ENCODE data around the gene RRP8. TPM values are rescaled to one million over a fixed set of nuclear protein-coding genes. Genes with fewer than 3 reads are reported as not detected.

RRP8 gene
- total RNA-seq, 1 experiment from 2014 or later, result 10.1 TPM

DNA sequence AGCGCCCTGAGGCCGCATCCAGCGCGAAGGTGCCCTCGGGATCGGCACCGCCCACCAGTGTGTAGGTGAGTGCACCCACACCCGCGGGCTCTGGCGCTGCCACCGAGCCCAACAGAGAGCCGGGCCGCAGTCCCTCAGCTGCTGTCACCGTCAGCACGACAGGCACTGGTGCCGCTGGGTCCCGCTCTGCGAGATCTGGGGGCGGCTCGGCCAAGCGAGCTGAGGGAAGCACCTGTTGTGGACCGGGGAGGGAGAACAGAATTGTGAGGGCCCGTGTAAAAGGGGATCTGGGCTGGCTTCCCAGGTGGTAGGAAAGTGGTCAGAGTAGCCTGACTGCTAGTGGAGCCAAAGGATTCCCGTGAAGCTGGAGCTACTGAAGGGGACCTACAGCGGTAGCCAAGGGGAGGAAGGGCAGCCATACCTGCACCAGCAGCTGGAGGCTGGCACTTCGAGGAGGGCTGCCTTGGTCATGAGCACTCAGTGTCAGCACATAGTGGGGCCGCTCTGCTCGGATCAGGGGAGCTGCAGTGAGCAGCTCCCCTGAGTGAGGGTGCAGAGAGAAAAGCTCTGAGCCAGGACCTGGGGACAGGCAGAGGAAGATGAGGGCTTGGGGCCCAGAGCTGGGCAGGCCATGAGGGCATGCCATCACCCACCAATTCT is 27.3 kb upstream of the RRP8 start:
- Histone ChIP-seq H2AFZ (no peak overlapping the region), H3F3A (ENCODE audit: insufficient read depth, low read depth) (no peaks in the 10 kb centered on the region), H3K4me2 (no peak overlapping the region), H4K20me1 (ENCODE audit: insufficient read depth) (no peaks in the 10 kb centered on the region), H3K9me2 (ENCODE audit: insufficient read depth) (no peaks in the 10 kb centered on the region), H3K9me3 (ENCODE audit: insufficient read depth, low read depth) (no peaks in the 10 kb centered on the region), H3K27ac (no peak overlapping the region), H3K36me3 (ENCODE audit: low read depth) (no peaks in the 10 kb centered on the region), H3K27me3 (ENCODE audit: insufficient read depth, low read depth) (no peaks in the 10 kb centered on the region), H3K4me1 (replicated peaks; ENCODE audit: insufficient read depth) (no peaks in the 10 kb centered on the region), H3K4me3 (no peak overlapping the region), H3K79me2 (ENCODE audit: low read depth) (no peaks in the 10 kb centered on the region)
- ChIA-PET CTCF (no interaction called here), POLR2A (ENCODE audit: unreplicated experiment) (no interaction called here)
- intact Hi-C loops (cut with micrococcal nuclease; ENCODE audit: unreplicated experiment), result no loop called here
- DNase-seq, result no peak
- TF ChIP-seq EZH2 (IDR thresholded peaks at IDR 0.05; ENCODE audit: low read depth), result no peak
- TF ChIP-seq, protein P1, sequence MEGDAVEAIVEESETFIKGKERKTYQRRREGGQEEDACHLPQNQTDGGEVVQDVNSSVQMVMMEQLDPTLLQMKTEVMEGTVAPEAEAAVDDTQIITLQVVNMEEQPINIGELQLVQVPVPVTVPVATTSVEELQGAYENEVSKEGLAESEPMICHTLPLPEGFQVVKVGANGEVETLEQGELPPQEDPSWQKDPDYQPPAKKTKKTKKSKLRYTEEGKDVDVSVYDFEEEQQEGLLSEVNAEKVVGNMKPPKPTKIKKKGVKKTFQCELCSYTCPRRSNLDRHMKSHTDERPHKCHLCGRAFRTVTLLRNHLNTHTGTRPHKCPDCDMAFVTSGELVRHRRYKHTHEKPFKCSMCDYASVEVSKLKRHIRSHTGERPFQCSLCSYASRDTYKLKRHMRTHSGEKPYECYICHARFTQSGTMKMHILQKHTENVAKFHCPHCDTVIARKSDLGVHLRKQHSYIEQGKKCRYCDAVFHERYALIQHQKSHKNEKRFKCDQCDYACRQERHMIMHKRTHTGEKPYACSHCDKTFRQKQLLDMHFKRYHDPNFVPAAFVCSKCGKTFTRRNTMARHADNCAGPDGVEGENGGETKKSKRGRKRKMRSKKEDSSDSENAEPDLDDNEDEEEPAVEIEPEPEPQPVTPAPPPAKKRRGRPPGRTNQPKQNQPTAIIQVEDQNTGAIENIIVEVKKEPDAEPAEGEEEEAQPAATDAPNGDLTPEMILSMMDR (conservative IDR thresholded peaks at IDR 0.05), result no peak
- BruUV-seq (replicated peaks), result no TSS peak

DNA sequence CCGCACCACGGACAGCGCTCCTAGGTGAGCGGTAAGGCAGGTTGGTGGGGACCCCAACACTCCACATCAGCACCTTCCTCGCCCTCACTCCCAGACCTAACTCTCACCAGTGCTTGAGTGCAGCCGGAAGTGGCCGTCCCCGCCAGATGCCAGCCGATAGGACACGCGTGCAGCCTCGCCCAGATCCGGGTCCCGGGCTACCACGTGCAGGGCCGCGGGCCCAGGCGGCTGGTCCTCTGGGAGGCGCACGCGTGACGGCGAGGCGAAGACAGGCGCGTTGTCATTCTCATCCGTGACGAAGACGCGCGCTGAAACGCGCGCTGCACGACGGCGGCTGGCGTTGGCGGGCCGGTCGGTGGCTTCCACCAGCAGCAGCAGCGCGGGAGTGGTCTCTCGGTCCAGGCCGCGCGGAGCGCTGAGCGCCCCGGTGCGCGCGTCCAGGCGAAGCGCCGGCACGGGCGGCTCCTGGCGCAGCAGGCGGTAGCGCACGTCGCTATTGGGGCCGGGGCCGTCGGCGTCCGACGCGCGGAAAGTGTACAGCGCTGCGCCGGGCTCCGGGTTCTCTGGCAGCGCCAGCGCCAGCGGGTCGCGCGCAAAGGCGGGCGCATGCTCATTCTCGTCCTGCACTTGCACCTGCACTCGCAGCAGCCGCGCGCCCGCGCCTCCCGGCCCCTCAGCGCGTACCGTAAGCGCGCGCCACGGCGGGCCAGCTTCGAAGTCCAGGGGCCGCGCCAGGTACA is 26.6 kb upstream of the RRP8 start:
- Histone ChIP-seq H4K20me1 (ENCODE audit: insufficient read depth) (no peaks in the 10 kb centered on the region), H3K27ac (no peak overlapping the region), H3K4me3 (no peak overlapping the region), H3K79me2 (ENCODE audit: low read depth) (no peaks in the 10 kb centered on the region), H3F3A (ENCODE audit: insufficient read depth, low read depth) (no peaks in the 10 kb centered on the region), H3K27me3 (ENCODE audit: insufficient read depth, low read depth) (no peaks in the 10 kb centered on the region), H2AFZ (no peak overlapping the region), H3K9me3 (ENCODE audit: insufficient read depth, low read depth) (no peaks in the 10 kb centered on the region), H3K9me2 (ENCODE audit: insufficient read depth) (no peaks in the 10 kb centered on the region), H3K4me1 (replicated peaks; ENCODE audit: insufficient read depth) (no peaks in the 10 kb centered on the region), H3K4me2 (no peak overlapping the region), H3K36me3 (ENCODE audit: low read depth) (no peaks in the 10 kb centered on the region)
- ChIA-PET CTCF (no interaction called here), POLR2A (ENCODE audit: unreplicated experiment) (no interaction called here)
- intact Hi-C loops (cut with micrococcal nuclease; ENCODE audit: unreplicated experiment), result no loop called here
- no TSS peak for BruUV-seq (replicated peaks)
- TF ChIP-seq EZH2 (IDR thresholded peaks at IDR 0.05; ENCODE audit: low read depth), result no peak
- TF ChIP-seq, protein P1 (conservative IDR thresholded peaks at IDR 0.05), result no peak
- no peak for DNase-seq

DNA sequence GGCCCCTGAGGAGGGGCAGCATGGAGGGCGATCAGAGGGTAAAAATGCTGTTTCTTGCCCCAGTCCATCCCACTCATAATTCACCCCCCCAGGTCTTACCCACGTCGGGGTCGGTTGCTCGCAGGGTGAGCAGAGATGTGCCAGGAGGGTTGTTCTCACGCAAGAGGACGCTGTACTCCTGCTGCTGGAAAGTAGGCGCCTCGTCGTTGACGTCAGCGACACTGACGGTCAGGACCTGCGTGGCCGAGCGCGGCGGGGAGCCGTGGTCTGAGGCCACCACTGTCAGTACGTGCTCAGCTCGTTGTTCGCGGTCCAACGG is 26.1 kb upstream of the RRP8 start:
- H3K9me2 ChIP-seq (ENCODE audit: insufficient read depth), result no peaks in the 10 kb centered on the region
- no peak overlapping the region for H3K4me3 ChIP-seq
- ChIA-PET CTCF (no interaction called here), POLR2A (ENCODE audit: unreplicated experiment) (no interaction called here)
- H3K36me3 ChIP-seq (ENCODE audit: low read depth), result no peaks in the 10 kb centered on the region
- no peaks in the 10 kb centered on the region for H3K79me2 ChIP-seq (ENCODE audit: low read depth)
- no peak for DNase-seq
- intact Hi-C loops (cut with micrococcal nuclease; ENCODE audit: unreplicated experiment), result no loop called here
- TF ChIP-seq, protein P1 (conservative IDR thresholded peaks at IDR 0.05), result no peak
- no peak for TF ChIP-seq EZH2 (IDR thresholded peaks at IDR 0.05; ENCODE audit: low read depth)
- no peaks in the 10 kb centered on the region for H4K20me1 ChIP-seq (ENCODE audit: insufficient read depth)
- no peaks in the 10 kb centered on the region for H3K9me3 ChIP-seq (ENCODE audit: insufficient read depth, low read depth)
- H3K4me2 ChIP-seq, result no peak overlapping the region
- H3K4me1 ChIP-seq (replicated peaks; ENCODE audit: insufficient read depth), result no peaks in the 10 kb centered on the region
- BruUV-seq (replicated peaks), result no TSS peak
- no peak overlapping the region for H3K27ac ChIP-seq
- H2AFZ ChIP-seq, result no peak overlapping the region
- H3K27me3 ChIP-seq (ENCODE audit: insufficient read depth, low read depth), result no peaks in the 10 kb centered on the region
- no peaks in the 10 kb centered on the region for H3F3A ChIP-seq (ENCODE audit: insufficient read depth, low read depth)
